HG02610 (cell line): ENCODE measurements around the gene DDX21.
"Not testable (repeated sequence)": the region's sequence is repeated elsewhere in the genome, so short reads cannot be mapped to it uniquely, and the experiment has no call there.

ENCODE experiments used
- ATAC-seq: cut with Tn5 transposase; IDR thresholded peaks from one replicate; pipeline ENCODE4 v1.9.1; 2021; ENCODE audit warnings: mild to moderate bottlenecking, moderate library complexity; ENCODE audit not compliant: unreplicated experiment

DDX21 gene

GRCh38 chr10:68955832-68956532 lies at the start of gene DDX21:
Gene DDX21 (plus strand): TSS chr10:68956170. CDS start chr10:68956226, 56 bp downstream.
- peak; percentile 89 for ATAC-seq

GRCh38 chr10:68924593-68924992 lies 31.4 kb upstream of the DDX21 start:
- ATAC-seq = no peak

GRCh38 chr10:68925489-68925888 lies 30.5 kb upstream of the DDX21 start:
- no peak for ATAC-seq

GRCh38 chr10:68929157-68929556 lies 26.8 kb upstream of the DDX21 start:
- ATAC-seq = not testable (repeated sequence)

GRCh38 chr10:68929888-68930287 lies 26.1 kb upstream of the DDX21 start:
- ATAC-seq = not testable (repeated sequence)

- ATAC-seq = not testable (repeated sequence)
Observed at GRCh38 chr10:68932860-68933259, 23.1 kb upstream of the DDX21 start.

- ATAC-seq = no peak
Observed at GRCh38 chr10:68934994-68935393, 21.0 kb upstream of the DDX21 start.

GRCh38 chr10:68938117-68938516 lies 17.9 kb upstream of the DDX21 start:
- no peak for ATAC-seq

GRCh38 chr10:68938884-68939283 lies 17.1 kb upstream of the DDX21 start:
- ATAC-seq = no peak

- not testable (repeated sequence) for ATAC-seq
Observed at GRCh38 chr10:68940917-68941316, 15.1 kb upstream of the DDX21 start.

GRCh38 chr10:68950598-68950997 lies 5.4 kb upstream of the DDX21 start:
- no peak for ATAC-seq

GRCh38 chr10:68954904-68955303 lies 1.1 kb upstream of the DDX21 start:
- ATAC-seq = no peak

GRCh38 chr10:68955355-68955831 lies 577 bp upstream of the DDX21 start:
- ATAC-seq = no peak

GRCh38 chr10:68957284-68957615 lies 1.3 kb downstream of the DDX21 start:
- ATAC-seq = no peak

- no peak for ATAC-seq
Observed at GRCh38 chr10:68957654-68958053, 1.7 kb downstream of the DDX21 start.

GRCh38 chr10:68959695-68960527 lies 3.9 kb downstream of the DDX21 start:
- no peak for ATAC-seq

- ATAC-seq = no peak
Observed at GRCh38 chr10:68963151-68963550, 7.2 kb downstream of the DDX21 start.

GRCh38 chr10:68973975-68974374 lies 18.0 kb downstream of the DDX21 start:
- ATAC-seq = no peak

GRCh38 chr10:68975936-68976473 lies 20.0 kb downstream of the DDX21 start:
- not testable (repeated sequence) for ATAC-seq

- ATAC-seq = not testable (repeated sequence)
Observed at GRCh38 chr10:68979738-68980137, 23.8 kb downstream of the DDX21 start.

GRCh38 chr10:68981074-68981473 lies 25.1 kb downstream of the DDX21 start:
- no peak for ATAC-seq

GRCh38 chr10:68982389-68982788 lies 26.4 kb downstream of the DDX21 start:
- no peak for ATAC-seq
